ENCODE measurements around the gene OR2M2. TPM values are rescaled to one million over a fixed set of nuclear protein-coding genes. Genes with fewer than 3 reads are reported as not detected.

Gene OR2M2
- total RNA-seq, 1 experiment from 2014 or later: not detected

- ChIA-PET RAD21 (ENCODE audit: low non-redundant PET in 1 of 2, low total read pairs in 2 of 2, uncharacterized antibody in 2 of 2, unreplicated experiment in 2 of 2) (no interaction called here), CTCF (no interaction called here), POLR2A (no interaction called here)
- Histone ChIP-seq H3K4me1 (ENCODE audit: control insufficient read depth in 1 of 2, insufficient read depth in 2 of 2, low read length in 2 of 2) (no peaks in the 10 kb centered on the region), H3K27ac (ENCODE audit: low read depth, low read length) (no peak within 1 kb of the TSS), H3K27me3 (ENCODE audit: insufficient read depth, low read length) (no peaks in the 10 kb centered on the region), H2AFZ (ENCODE audit: low read depth, low read length, poor library complexity, severe bottlenecking) (no peak within 1 kb of the TSS), H3K4me2 (ENCODE audit: low read length) (no peak within 1 kb of the TSS), H3K9ac (ENCODE audit: low read length) (no peak within 1 kb of the TSS), H3K36me3 (ENCODE audit: control insufficient read depth in 1 of 2, insufficient read depth in 2 of 2, low read length in 2 of 2) (no peaks in the 10 kb centered on the region), H3K9me3 (ENCODE audit: control insufficient read depth in 1 of 2, insufficient read depth in 1 of 2, low read depth in 1 of 2, low read length in 2 of 2) (peaks cover 0 to 7% of the 10 kb centered on the region in 2 experiments; a peak in 2 of 4 replicates), H3K4me3 (replicated peaks in 1 of 2; ENCODE audit: low read depth in 1 of 2, low read length in 2 of 2) (no peak within 1 kb of the TSS), H4K20me1 (ENCODE audit: insufficient read depth) (no peaks in the 10 kb centered on the region), H3K9me2 (ENCODE audit: insufficient read depth) (no peaks in the 10 kb centered on the region), H3K79me2 (ENCODE audit: insufficient read depth, low read length) (no peaks in the 10 kb centered on the region)
- ATAC-seq (no peak), DNase-seq (ENCODE audit: low read depth, low spot score) (no peak)
- no TSS peak for BruUV-seq (replicated peaks)
- intact Hi-C loops (cut with micrococcal nuclease): no loop called here
- TF ChIP-seq ZNF274 (IDR thresholded peaks at IDR 0.05; ENCODE audit: low read depth, low read length) (no peak), SIN3A (IDR thresholded peaks at IDR 0.05; ENCODE audit: low read depth) (no peak), CBX3 (IDR thresholded peaks at IDR 0.05; ENCODE audit: low read depth) (no peak), POLR2AphosphoS5 (IDR thresholded peaks at IDR 0.05; ENCODE audit: low read depth, low read length) (no peak), ELF1 (IDR thresholded peaks at IDR 0.05; ENCODE audit: borderline replicate concordance, low read depth) (no peak), RAD21 (IDR thresholded peaks at IDR 0.05; ENCODE audit: low read depth) (no peak), JUND (IDR thresholded peaks at IDR 0.05) (no peak), POLR2A (IDR thresholded peaks at IDR 0.05; ENCODE audit: borderline replicate concordance, extremely low read depth, insufficient read depth, insufficient read length) (no peak), CEBPB (IDR thresholded peaks at IDR 0.05; ENCODE audit: low read depth) (no peak), REST (IDR thresholded peaks at IDR 0.05; ENCODE audit: low read depth) (no peak), ZBTB33 (IDR thresholded peaks at IDR 0.05; ENCODE audit: extremely low read depth, insufficient replicate concordance, low read length) (no peak), EZH2 (IDR thresholded peaks at IDR 0.05) (no peak), FOSL1 (IDR thresholded peaks at IDR 0.05; ENCODE audit: low read depth) (no peak), TCF7L2 (IDR thresholded peaks at IDR 0.05; ENCODE audit: borderline replicate concordance, extremely low read depth, insufficient read depth, insufficient read length) (no peak)
- TF ChIP-seq, protein P1, sequence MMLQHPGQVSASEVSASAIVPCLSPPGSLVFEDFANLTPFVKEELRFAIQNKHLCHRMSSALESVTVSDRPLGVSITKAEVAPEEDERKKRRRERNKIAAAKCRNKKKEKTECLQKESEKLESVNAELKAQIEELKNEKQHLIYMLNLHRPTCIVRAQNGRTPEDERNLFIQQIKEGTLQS (IDR thresholded peaks at IDR 0.05): no peak
- TF ChIP-seq, protein P2, sequence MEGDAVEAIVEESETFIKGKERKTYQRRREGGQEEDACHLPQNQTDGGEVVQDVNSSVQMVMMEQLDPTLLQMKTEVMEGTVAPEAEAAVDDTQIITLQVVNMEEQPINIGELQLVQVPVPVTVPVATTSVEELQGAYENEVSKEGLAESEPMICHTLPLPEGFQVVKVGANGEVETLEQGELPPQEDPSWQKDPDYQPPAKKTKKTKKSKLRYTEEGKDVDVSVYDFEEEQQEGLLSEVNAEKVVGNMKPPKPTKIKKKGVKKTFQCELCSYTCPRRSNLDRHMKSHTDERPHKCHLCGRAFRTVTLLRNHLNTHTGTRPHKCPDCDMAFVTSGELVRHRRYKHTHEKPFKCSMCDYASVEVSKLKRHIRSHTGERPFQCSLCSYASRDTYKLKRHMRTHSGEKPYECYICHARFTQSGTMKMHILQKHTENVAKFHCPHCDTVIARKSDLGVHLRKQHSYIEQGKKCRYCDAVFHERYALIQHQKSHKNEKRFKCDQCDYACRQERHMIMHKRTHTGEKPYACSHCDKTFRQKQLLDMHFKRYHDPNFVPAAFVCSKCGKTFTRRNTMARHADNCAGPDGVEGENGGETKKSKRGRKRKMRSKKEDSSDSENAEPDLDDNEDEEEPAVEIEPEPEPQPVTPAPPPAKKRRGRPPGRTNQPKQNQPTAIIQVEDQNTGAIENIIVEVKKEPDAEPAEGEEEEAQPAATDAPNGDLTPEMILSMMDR (IDR thresholded peaks at IDR 0.05 in 2 of 3, conservative IDR thresholded peaks at IDR 0.05 in 1 of 3; ENCODE audit: borderline replicate concordance in 1 of 3, insufficient read depth in 1 of 3, low read depth in 2 of 3, low read length in 2 of 3): no peak
These were observed 22.3 kb downstream of the OR2M2 start, which contains the start of gene OR2M3 for GRCh38 chr1:248196965-248197364. TSS of gene OR2M3 (plus strand) at chr1:248197265. CDS start at chr1:248203068, 5,803 bp downstream.
